Loucy (cell line): Measurements from ENCODE around the gene SLC8A2.

Experiments
- H2AFZ ChIP-seq: fragments of 200-600 bp; sonication (generic); 2 replicates; pipeline ENCODE4 v1.6.0; 2016; ENCODE audit warnings: antibody characterized with exemption, mild to moderate bottlenecking, low read length, moderate library complexity
- H3F3A ChIP-seq: fragments of 200-600 bp; 2 replicates; pipeline ENCODE4 v1.6.0; 2016; ENCODE audit warnings: antibody characterized with exemption, low read depth, mild to moderate bottlenecking
- H3K27me3 ChIP-seq: fragments of 200-600 bp; sonication (generic); 2 replicates; pipeline ENCODE4 v1.6.1; 2014; ENCODE audit warnings: low read length, mild to moderate bottlenecking; ENCODE audit not compliant: insufficient read depth, poor library complexity, severe bottlenecking
- H3K36me3 ChIP-seq: fragments of 200-600 bp; sonication (generic); 2 replicates; pipeline ENCODE4 v1.6.1; 2016; ENCODE audit warnings: low read length; ENCODE audit not compliant: insufficient read depth
- H3K4me1 ChIP-seq: fragments of 200-600 bp; sonication (generic); 2 replicates; pipeline ENCODE4 v1.5.1; 2014; ENCODE audit warnings: low read length, mild to moderate bottlenecking; ENCODE audit not compliant: insufficient read depth, poor library complexity, severe bottlenecking
- H3K4me2 ChIP-seq: fragments of 200-600 bp; sonication (generic); 2 replicates; pipeline ENCODE4 v1.6.0; 2014; ENCODE audit warnings: antibody characterized with exemption, low read length, low read depth, mild to moderate bottlenecking; ENCODE audit not compliant: poor library complexity, severe bottlenecking
- H3K4me3 ChIP-seq: fragments of 200-600 bp; sonication (generic); 2 replicates; pipeline ENCODE4 v1.5.1; 2014; ENCODE audit warnings: low read length, mild to moderate bottlenecking, mixed read lengths; ENCODE audit not compliant: poor library complexity, severe bottlenecking
- H3K79me2 ChIP-seq: fragments of 200-600 bp; sonication (generic); 2 replicates; pipeline ENCODE4 v1.6.1; 2014; ENCODE audit warnings: low read length; ENCODE audit not compliant: insufficient read depth
- H3K9ac ChIP-seq: fragments of 200-600 bp; sonication (generic); 2 replicates; pipeline ENCODE4 v1.6.0; 2014; ENCODE audit warnings: mild to moderate bottlenecking, low read depth, low read length, moderate library complexity; ENCODE audit not compliant: poor library complexity, severe bottlenecking
- H3K9me2 ChIP-seq: fragments of 200-600 bp; sonication (generic); replicated peaks from 2 replicates; pipeline ENCODE4 v1.6.1; 2016; ENCODE audit warnings: low read depth, low read length, mixed read lengths
- H3K9me3 ChIP-seq: fragments of 200-600 bp; sonication (generic); 2 replicates; pipeline ENCODE4 v1.6.1; 2014; ENCODE audit warnings: mild to moderate bottlenecking, antibody characterized with exemption, low read length, low read depth; ENCODE audit not compliant: insufficient read depth
- H4K20me1 ChIP-seq: fragments of 200-600 bp; sonication (generic); 2 replicates; pipeline ENCODE4 v1.6.0; 2014; ENCODE audit warnings: antibody characterized with exemption, low read length, mild to moderate bottlenecking; ENCODE audit not compliant: insufficient read depth, poor library complexity, severe bottlenecking
- CTCF ChIP-seq: fragments of 200-600 bp; sonication (generic); conservative IDR thresholded peaks from 2 replicates; pipeline ENCODE4 v1.5.1; 2014; ENCODE audit warnings: mild to moderate bottlenecking, antibody characterized with exemption, low read length
- EZH2phosphoT487 ChIP-seq: fragments of 200-600 bp; IDR thresholded peaks from 2 replicates; pipeline ENCODE4 v1.6.1; 2018; ENCODE audit warnings: antibody characterized with exemption, mild to moderate bottlenecking, moderate library complexity, borderline replicate concordance

SLC8A2 gene

DNA sequence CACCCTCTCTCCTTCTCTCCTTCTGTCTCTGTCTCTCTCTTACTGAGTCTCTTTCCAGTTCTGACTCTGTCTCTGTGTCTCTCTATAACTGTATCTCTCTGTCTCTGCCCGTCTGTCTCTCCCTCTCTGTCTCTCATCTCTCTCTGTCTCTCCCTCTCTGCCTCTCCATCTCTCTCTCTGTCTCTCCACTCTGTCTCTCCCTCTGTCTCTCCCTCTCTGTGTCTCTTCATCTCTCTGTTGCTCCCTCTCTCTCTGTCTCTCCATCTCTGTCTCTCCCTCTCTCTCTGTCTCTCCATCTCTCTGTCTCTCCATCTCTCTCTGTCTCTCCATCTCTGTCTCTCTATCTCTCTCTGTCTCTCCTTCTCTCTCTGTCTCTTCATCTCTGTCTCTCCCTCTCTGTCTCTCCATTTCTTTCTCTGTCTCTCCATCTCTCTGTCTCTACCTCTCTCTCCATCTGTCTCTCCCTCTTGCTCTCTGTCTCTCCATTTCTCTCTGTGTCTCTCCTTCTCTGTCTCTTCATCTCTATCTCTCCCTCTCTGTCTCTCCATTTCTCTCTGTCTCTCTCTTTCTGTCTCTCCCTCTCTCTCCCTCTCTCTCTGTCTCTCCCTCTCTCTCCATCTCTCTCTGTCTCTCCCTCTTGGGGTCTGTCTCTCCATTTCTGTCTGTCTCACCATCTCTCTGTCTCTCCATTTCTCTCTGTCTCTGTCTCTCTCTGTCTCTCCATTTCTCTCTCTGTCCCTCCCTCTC, 49.1 kb downstream of the SLC8A2 start:
- H3K9ac ChIP-seq, result no peak overlapping the region
- no peaks in the 10 kb centered on the region for H4K20me1 ChIP-seq
- H3K36me3 ChIP-seq, result no peaks in the 10 kb centered on the region
- no peak overlapping the region for H2AFZ ChIP-seq
- H3K4me2 ChIP-seq, result no peak overlapping the region
- H3K79me2 ChIP-seq, result no peaks in the 10 kb centered on the region
- H3K9me3 ChIP-seq, result no peaks in the 10 kb centered on the region
- H3K9me2 ChIP-seq, result no peaks in the 10 kb centered on the region
- H3K4me3 ChIP-seq, result no peak overlapping the region
- H3F3A ChIP-seq, result peaks cover 3% of the 10 kb centered on the region; the same call in 1 of the 2 replicates
- no peak for TF ChIP-seq EZH2phosphoT487
- no peak for TF ChIP-seq CTCF
- peaks cover 10% of the 10 kb centered on the region for H3K27me3 ChIP-seq
- peaks cover 6% of the 10 kb centered on the region for H3K4me1 ChIP-seq

DNA sequence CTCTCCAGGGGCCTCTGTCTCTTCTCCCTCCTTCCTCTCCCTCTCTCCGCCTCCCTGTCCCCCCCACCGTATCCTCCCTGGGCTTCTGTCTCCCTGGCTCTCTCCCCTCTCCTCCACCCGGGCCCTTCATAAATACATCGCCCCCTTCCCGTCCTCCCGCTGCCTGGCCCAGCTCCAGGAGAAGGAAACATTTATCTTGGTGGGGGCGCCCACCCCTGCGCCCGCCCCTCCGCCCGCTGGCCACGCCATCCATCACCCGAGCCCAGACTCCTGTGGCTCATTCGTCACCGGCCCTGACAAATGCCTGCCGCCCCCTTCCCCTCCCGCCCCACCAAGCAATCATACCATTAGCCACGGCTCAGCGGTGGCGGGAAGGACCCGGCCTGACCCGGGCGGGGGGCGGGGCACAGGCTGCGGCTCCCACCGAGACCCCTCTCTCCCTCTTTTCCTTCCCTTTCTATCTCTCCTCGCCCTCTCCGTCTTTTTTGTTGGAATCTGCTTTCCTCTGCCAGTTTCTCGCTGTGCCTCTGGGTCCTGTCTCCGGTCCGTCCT, 49.8 kb downstream of the SLC8A2 start:
- Histone ChIP-seq H3K4me1 (peaks cover under 1% of the 10 kb centered on the region), H3K4me3 (no peak overlapping the region), H3K9me2 (no peaks in the 10 kb centered on the region), H3K79me2 (no peaks in the 10 kb centered on the region), H2AFZ (no peak overlapping the region), H3K9ac (no peak overlapping the region), H3K36me3 (no peaks in the 10 kb centered on the region), H3F3A (no peaks in the 10 kb centered on the region), H3K4me2 (no peak overlapping the region), H3K27me3 (peaks cover 10% of the 10 kb centered on the region), H3K9me3 (no peaks in the 10 kb centered on the region), H4K20me1 (no peaks in the 10 kb centered on the region)
- no peak for TF ChIP-seq CTCF
- TF ChIP-seq EZH2phosphoT487, result no peak

GRCh38 chr19:47421244-47421786, 50.4 kb downstream of the SLC8A2 start:
- TF ChIP-seq EZH2phosphoT487, result no peak
- no peak for TF ChIP-seq CTCF
- Histone ChIP-seq H3K4me3 (no peak overlapping the region), H2AFZ (no peak overlapping the region), H3K9me2 (no peaks in the 10 kb centered on the region), H3K79me2 (no peaks in the 10 kb centered on the region), H3K27me3 (peaks cover 10% of the 10 kb centered on the region), H3K36me3 (no peaks in the 10 kb centered on the region), H3K4me2 (no peak overlapping the region), H4K20me1 (no peaks in the 10 kb centered on the region), H3K9me3 (no peaks in the 10 kb centered on the region), H3K4me1 (no peaks in the 10 kb centered on the region), H3F3A (no peaks in the 10 kb centered on the region), H3K9ac (no peak overlapping the region)
